ENCODE measurements around the gene MEIOB. TPM values are rescaled to one million over a fixed set of nuclear protein-coding genes. Genes with fewer than 3 reads are reported as not detected.

MEIOB gene
- total RNA-seq, 1 experiment from 2014 or later: not detected

DNA sequence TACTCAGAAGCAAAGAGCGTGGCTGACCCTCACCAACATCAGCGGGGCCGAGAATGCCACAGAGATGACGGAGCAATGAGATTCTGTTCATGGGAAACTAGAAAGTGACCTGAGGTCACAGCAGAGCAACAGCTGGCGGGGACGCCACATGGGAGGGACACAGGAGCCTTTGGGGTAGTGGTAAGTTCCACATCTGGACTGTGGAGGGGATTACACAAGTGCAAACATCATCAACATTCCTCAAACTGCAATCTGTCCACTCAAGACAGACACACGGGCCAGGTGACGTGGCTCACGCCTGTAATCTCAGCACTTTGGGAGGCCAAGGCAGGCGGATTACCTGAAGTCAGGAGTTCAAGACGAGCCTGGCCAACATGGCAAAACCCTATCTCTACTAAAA is 56.5 kb downstream of the MEIOB start:
- BruUV-seq (replicated peaks): no TSS peak
- H3K27me3 Mint-ChIP-seq (ENCODE audit: unreplicated experiment): no peaks in the 10 kb centered on the region
- H3K9me3 Mint-ChIP-seq (ENCODE audit: low read depth, unreplicated experiment): no peaks in the 10 kb centered on the region
- CTCF ChIA-PET: interaction anchor here (0.6 kb wide), 1 partner anchor 50 kb away, joined by 4 read pairs; no protein-coding TSS in a partner anchor
- TF ChIP-seq, protein P1, sequence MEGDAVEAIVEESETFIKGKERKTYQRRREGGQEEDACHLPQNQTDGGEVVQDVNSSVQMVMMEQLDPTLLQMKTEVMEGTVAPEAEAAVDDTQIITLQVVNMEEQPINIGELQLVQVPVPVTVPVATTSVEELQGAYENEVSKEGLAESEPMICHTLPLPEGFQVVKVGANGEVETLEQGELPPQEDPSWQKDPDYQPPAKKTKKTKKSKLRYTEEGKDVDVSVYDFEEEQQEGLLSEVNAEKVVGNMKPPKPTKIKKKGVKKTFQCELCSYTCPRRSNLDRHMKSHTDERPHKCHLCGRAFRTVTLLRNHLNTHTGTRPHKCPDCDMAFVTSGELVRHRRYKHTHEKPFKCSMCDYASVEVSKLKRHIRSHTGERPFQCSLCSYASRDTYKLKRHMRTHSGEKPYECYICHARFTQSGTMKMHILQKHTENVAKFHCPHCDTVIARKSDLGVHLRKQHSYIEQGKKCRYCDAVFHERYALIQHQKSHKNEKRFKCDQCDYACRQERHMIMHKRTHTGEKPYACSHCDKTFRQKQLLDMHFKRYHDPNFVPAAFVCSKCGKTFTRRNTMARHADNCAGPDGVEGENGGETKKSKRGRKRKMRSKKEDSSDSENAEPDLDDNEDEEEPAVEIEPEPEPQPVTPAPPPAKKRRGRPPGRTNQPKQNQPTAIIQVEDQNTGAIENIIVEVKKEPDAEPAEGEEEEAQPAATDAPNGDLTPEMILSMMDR (IDR thresholded peaks at IDR 0.05; ENCODE audit: unreplicated experiment): no peak
- H3K27ac Mint-ChIP-seq (ENCODE audit: unreplicated experiment): no peak overlapping the region
- no peak for DNase-seq
- peaks cover 34% of the 10 kb centered on the region for H3K36me3 Mint-ChIP-seq (ENCODE audit: insufficient read depth, unreplicated experiment)
- intact Hi-C loops (cut with micrococcal nuclease; ENCODE audit: unreplicated experiment): no loop called here
- H3K4me1 Mint-ChIP-seq (ENCODE audit: low read depth, unreplicated experiment): no peaks in the 10 kb centered on the region
- no peak overlapping the region for H3K4me3 Mint-ChIP-seq (ENCODE audit: low read depth, unreplicated experiment)

DNA sequence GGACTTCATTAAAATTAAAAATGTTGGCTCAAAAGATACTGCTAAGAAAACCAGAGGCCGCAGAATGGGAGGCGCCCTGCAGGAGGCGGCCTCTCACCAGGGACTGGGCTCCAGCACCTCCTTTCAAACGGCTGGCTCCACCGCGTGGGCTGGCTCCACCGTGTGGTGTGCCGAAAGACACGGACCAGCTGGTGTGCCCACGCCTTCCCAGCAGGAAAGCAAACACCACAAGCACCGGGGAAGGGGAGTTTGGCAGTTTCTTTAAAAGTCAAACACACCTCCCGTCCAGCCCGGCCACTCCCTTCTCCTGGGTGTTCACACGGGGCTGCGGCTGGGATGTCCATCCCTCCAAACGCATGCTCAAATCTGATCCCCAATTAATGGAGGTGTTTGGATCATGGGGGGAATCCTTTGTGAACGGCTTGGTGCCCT is 59.2 kb downstream of the MEIOB start:
- intact Hi-C loops (cut with micrococcal nuclease; ENCODE audit: unreplicated experiment): no loop called here
- Mint-ChIP-seq H3K9me3 (ENCODE audit: low read depth, unreplicated experiment) (no peaks in the 10 kb centered on the region), H3K4me3 (ENCODE audit: low read depth, unreplicated experiment) (no peak overlapping the region), H3K27ac (ENCODE audit: unreplicated experiment) (no peak overlapping the region), H3K27me3 (ENCODE audit: unreplicated experiment) (no peaks in the 10 kb centered on the region), H3K36me3 (ENCODE audit: insufficient read depth, unreplicated experiment) (peaks cover 41% of the 10 kb centered on the region), H3K4me1 (ENCODE audit: low read depth, unreplicated experiment) (no peaks in the 10 kb centered on the region)
- no TSS peak for BruUV-seq (replicated peaks)
- peak; percentile 61 for DNase-seq
- CTCF ChIA-PET: no interaction called here
- TF ChIP-seq, protein P1 (IDR thresholded peaks at IDR 0.05; ENCODE audit: unreplicated experiment): peak; percentile 56

DNA sequence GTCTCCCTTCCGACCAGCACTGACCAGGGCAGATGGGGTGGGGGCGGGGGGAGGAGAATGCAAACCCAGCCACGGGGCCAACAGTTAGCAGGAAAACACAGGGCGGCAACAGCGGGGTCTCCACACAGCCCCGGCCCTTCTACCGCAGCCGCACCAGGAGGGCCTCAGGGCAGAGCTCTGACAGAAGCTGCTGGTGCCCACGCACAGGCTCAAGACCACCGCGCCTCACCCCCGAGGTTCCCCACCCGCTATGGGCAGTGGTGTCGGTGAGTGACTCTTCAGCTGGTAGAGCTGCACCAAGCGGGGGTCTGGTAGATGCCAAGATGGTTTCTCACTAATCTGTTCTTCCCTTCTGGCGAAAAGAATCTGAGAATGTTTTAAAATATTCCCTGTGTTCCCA is 61.4 kb downstream of the MEIOB start:
- no peak for DNase-seq
- H3K4me3 Mint-ChIP-seq (ENCODE audit: low read depth, unreplicated experiment): no peak overlapping the region
- no peaks in the 10 kb centered on the region for H3K4me1 Mint-ChIP-seq (ENCODE audit: low read depth, unreplicated experiment)
- no peak overlapping the region for H3K27ac Mint-ChIP-seq (ENCODE audit: unreplicated experiment)
- peaks cover 33% of the 10 kb centered on the region for H3K36me3 Mint-ChIP-seq (ENCODE audit: insufficient read depth, unreplicated experiment)
- TF ChIP-seq, protein P1 (IDR thresholded peaks at IDR 0.05; ENCODE audit: unreplicated experiment): no peak
- intact Hi-C loops (cut with micrococcal nuclease; ENCODE audit: unreplicated experiment): no loop called here
- no peaks in the 10 kb centered on the region for H3K27me3 Mint-ChIP-seq (ENCODE audit: unreplicated experiment)
- no peaks in the 10 kb centered on the region for H3K9me3 Mint-ChIP-seq (ENCODE audit: low read depth, unreplicated experiment)
- CTCF ChIA-PET: no interaction called here
- no TSS peak for BruUV-seq (replicated peaks)

DNA sequence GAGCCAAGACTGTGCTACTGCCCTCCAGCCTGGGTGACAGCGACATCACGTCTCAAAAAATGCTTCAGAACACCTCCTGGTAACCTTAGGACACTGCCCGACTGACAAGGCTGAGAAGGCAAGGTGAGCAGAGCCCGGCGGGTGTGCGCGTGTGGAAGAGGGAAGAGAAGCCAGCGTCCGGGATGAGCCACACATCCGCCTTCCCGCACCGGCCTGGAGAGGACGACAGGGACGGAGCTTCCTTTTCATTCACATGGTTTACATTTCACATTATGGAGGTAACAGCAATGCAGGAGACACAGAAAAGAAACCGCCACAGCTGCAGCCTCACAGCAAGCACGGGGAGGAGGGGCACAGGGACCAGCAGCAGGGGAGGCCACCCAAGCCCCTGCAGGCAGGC is 61.9 kb downstream of the MEIOB start:
- no peak for DNase-seq
- Mint-ChIP-seq H3K9me3 (ENCODE audit: low read depth, unreplicated experiment) (no peaks in the 10 kb centered on the region), H3K27me3 (ENCODE audit: unreplicated experiment) (no peaks in the 10 kb centered on the region), H3K4me3 (ENCODE audit: low read depth, unreplicated experiment) (no peak overlapping the region), H3K36me3 (ENCODE audit: insufficient read depth, unreplicated experiment) (peaks cover 31% of the 10 kb centered on the region), H3K27ac (ENCODE audit: unreplicated experiment) (no peak overlapping the region), H3K4me1 (ENCODE audit: low read depth, unreplicated experiment) (no peaks in the 10 kb centered on the region)
- TF ChIP-seq, protein P1 (IDR thresholded peaks at IDR 0.05; ENCODE audit: unreplicated experiment): no peak
- intact Hi-C loops (cut with micrococcal nuclease; ENCODE audit: unreplicated experiment): no loop called here
- CTCF ChIA-PET: no interaction called here
- no TSS peak for BruUV-seq (replicated peaks)

Measured in Calu3 (cell line).